Neural progenitor cell (in vitro differentiated cells): ENCODE data around the gene RARRES2. TPM values are rescaled to one million over a fixed set of nuclear protein-coding genes. Genes with fewer than 3 reads are reported as not detected.

Experiments used
- DNase-seq: peaks from one replicate; pipeline ENCODE4 v3.0.0-alpha.2; 2016; ENCODE audit warnings: low spot score
- H2AFZ ChIP-seq: fragments of 200-600 bp; sonication (generic); replicated peaks from 2 replicates; pipeline ENCODE4 v1.6.1; 2016; ENCODE audit warnings: antibody characterized with exemption
- H3F3A ChIP-seq: fragments of 200-600 bp; sonication (generic); 2 replicates; pipeline ENCODE4 v1.6.1; 2016; ENCODE audit warnings: antibody characterized with exemption, low read depth
- H3K27ac ChIP-seq: fragments of 200-600 bp; sonication (generic); 2 replicates; pipeline ENCODE4 v1.5.1; 2016; ENCODE audit warnings: mild to moderate bottlenecking
- H3K27me3 ChIP-seq: fragments of 200-600 bp; sonication (generic); 2 replicates; pipeline ENCODE4 v1.6.1; 2016; ENCODE audit warnings: mild to moderate bottlenecking, moderate library complexity
- H3K36me3 ChIP-seq: fragments of 200-600 bp; sonication (generic); 2 replicates; pipeline ENCODE4 v1.5.1; 2016
- H3K4me1 ChIP-seq: fragments of 200-600 bp; sonication (generic); 2 replicates; pipeline ENCODE4 v1.6.1; 2016; ENCODE audit warnings: mixed run types
- H3K4me2 ChIP-seq: fragments of 200-600 bp; sonication (generic); 2 replicates; pipeline ENCODE4 v1.6.1; 2016
- H3K4me3 ChIP-seq: fragments of 200-600 bp; sonication (generic); 2 replicates; pipeline ENCODE4 v1.5.1; 2016
- H3K79me2 ChIP-seq: fragments of 200-600 bp; sonication (generic); 2 replicates; pipeline ENCODE4 v1.6.1; 2016; ENCODE audit warnings: low read depth
- H3K9ac ChIP-seq: fragments of 200-600 bp; sonication (generic); 2 replicates; pipeline ENCODE4 v1.6.1; 2016
- H3K9me3 ChIP-seq: fragments of 200-600 bp; sonication (generic); 2 replicates; pipeline ENCODE4 v1.5.1; 2016; ENCODE audit warnings: low read depth
- H4K20me1 ChIP-seq: fragments of 200-600 bp; sonication (generic); 2 replicates; pipeline ENCODE4 v1.6.1; 2016; ENCODE audit warnings: low read depth
- H3K27ac Mint-ChIP-seq: 3 replicates; pipeline ENCODE4 v1.8.0; 2021; ENCODE audit warnings: mixed read lengths
- H3K27me3 Mint-ChIP-seq: 2 replicates; pipeline ENCODE4 v1.8.0; 2022; ENCODE audit warnings: low read depth, mild to moderate bottlenecking, inconsistent platforms, moderate library complexity, mixed read lengths; ENCODE audit not compliant: insufficient read depth
- H3K36me3 Mint-ChIP-seq: 3 replicates; pipeline ENCODE4 v1.8.0; 2021; ENCODE audit warnings: mixed read lengths
- H3K4me1 Mint-ChIP-seq: 3 replicates; pipeline ENCODE4 v1.8.0; 2021; ENCODE audit warnings: mixed read lengths
- H3K4me3 Mint-ChIP-seq: 3 replicates; pipeline ENCODE4 v1.8.0; 2021; ENCODE audit warnings: mild to moderate bottlenecking, moderate library complexity, mixed read lengths
- H3K9me3 Mint-ChIP-seq: 3 replicates; pipeline ENCODE4 v1.8.0; 2020; ENCODE audit warnings: mixed read lengths
- EZH2 ChIP-seq: fragments of 200-600 bp; sonication (generic); IDR thresholded peaks from 2 replicates; pipeline ENCODE4 v1.6.1; 2017; ENCODE audit warnings: antibody characterized with exemption, mild to moderate bottlenecking, moderate library complexity
- EZH2phosphoT487 ChIP-seq: fragments of 200-600 bp; sonication (generic); IDR thresholded peaks from 2 replicates; pipeline ENCODE4 v1.6.1; 2017; ENCODE audit warnings: antibody characterized with exemption
- total RNA-seq: library from RNA; depleted of rRNA; stranded (reverse); fragments of >200 nt; gene quantifications from 2 replicates; pipeline ENCODE4 v1.2.3, GENCODE V29; 2015; ENCODE audit warnings: low replicate concordance
- TF ChIP-seq, protein P1 (sequence below): fragments of 200-600 bp; sonication (generic); IDR thresholded peaks from 2 replicates; pipeline ENCODE4 v1.5.1; 2017; ENCODE audit warnings: antibody characterized with exemption, mild to moderate bottlenecking

Gene RARRES2
- total RNA-seq, 1 donor from 2014 or later, result 0.19 TPM

DNA sequence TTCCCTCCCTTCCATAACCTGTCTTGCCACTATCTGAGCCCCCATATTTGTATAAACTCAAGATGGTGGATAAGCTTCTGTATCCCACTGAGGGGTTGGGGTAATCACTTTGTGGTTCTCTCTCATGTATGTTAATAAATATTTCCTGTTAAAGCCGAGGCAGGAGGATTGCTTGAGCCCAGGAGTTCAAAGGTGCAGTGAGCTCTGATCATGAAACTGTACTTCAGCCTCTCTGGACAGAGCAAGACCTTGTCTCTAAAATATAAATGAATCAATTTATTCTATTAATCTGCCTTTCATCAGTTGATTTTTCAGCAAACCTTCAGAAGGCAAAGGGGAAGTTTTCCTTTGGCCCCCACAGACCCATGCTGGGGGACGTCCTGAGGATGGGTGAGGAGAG, 1.8 kb upstream of the RARRES2 start:
- no peak for DNase-seq
- H3K9ac ChIP-seq, result no peak overlapping the region
- H3K27ac ChIP-seq, result no peak overlapping the region
- peaks cover 19% of the 10 kb centered on the region for H3K4me1 ChIP-seq
- no peak overlapping the region for H2AFZ ChIP-seq
- no peak overlapping the region for H3K4me3 ChIP-seq
- no peaks in the 10 kb centered on the region for H3K79me2 ChIP-seq
- H3K4me1 Mint-ChIP-seq, result peaks cover 20% of the 10 kb centered on the region
- peaks cover 37% of the 10 kb centered on the region for H3K27me3 Mint-ChIP-seq
- H4K20me1 ChIP-seq, result peaks cover 6% of the 10 kb centered on the region
- H3K4me2 ChIP-seq, result no peak overlapping the region
- H3K27ac Mint-ChIP-seq, result no peak overlapping the region
- H3K4me3 Mint-ChIP-seq, result peak overlapping the region; percentile 38
- peaks cover 9% of the 10 kb centered on the region for H3K9me3 Mint-ChIP-seq
- no peaks in the 10 kb centered on the region for H3K36me3 Mint-ChIP-seq
- TF ChIP-seq, protein P1, sequence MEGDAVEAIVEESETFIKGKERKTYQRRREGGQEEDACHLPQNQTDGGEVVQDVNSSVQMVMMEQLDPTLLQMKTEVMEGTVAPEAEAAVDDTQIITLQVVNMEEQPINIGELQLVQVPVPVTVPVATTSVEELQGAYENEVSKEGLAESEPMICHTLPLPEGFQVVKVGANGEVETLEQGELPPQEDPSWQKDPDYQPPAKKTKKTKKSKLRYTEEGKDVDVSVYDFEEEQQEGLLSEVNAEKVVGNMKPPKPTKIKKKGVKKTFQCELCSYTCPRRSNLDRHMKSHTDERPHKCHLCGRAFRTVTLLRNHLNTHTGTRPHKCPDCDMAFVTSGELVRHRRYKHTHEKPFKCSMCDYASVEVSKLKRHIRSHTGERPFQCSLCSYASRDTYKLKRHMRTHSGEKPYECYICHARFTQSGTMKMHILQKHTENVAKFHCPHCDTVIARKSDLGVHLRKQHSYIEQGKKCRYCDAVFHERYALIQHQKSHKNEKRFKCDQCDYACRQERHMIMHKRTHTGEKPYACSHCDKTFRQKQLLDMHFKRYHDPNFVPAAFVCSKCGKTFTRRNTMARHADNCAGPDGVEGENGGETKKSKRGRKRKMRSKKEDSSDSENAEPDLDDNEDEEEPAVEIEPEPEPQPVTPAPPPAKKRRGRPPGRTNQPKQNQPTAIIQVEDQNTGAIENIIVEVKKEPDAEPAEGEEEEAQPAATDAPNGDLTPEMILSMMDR, result no peak
- TF ChIP-seq EZH2 (no peak), EZH2phosphoT487 (no peak)
- H3K27me3 ChIP-seq, result peaks cover 57% of the 10 kb centered on the region
- no peaks in the 10 kb centered on the region for H3K36me3 ChIP-seq
- peaks cover 10% of the 10 kb centered on the region for H3F3A ChIP-seq
- peaks cover 8% of the 10 kb centered on the region for H3K9me3 ChIP-seq

DNA sequence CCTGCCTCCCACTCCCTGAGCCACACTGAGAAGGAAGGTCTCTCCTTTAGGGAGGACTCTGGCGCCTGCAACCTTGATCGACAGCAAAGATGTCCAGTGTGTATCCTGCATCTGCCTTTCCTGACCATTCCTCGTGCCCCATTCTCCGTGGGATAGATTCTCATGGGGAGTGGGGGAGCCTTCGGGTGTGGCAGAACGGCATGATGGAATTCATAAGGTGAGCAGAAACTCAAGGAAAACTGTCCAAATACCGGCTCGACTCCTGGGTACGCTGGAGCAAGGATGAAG, 636 bp upstream of the RARRES2 start:
- H3K27ac Mint-ChIP-seq, result peak overlapping the region; percentile 33
- Histone ChIP-seq H3K27ac (no peak overlapping the region), H3K79me2 (no peaks in the 10 kb centered on the region), H3K4me2 (peak overlapping the region; percentile 95), H4K20me1 (peaks cover 10% of the 10 kb centered on the region), H3K27me3 (peaks cover 57% of the 10 kb centered on the region), H3F3A (peaks cover 10% of the 10 kb centered on the region), H3K36me3 (no peaks in the 10 kb centered on the region), H3K9me3 (peaks cover 8% of the 10 kb centered on the region), H3K9ac (no peak overlapping the region), H3K4me3 (peak overlapping the region; percentile 50), H2AFZ (no peak overlapping the region), H3K4me1 (peaks cover 26% of the 10 kb centered on the region)
- peak overlapping the region; percentile 85 for H3K4me3 Mint-ChIP-seq
- H3K9me3 Mint-ChIP-seq, result peaks cover 7% of the 10 kb centered on the region
- H3K36me3 Mint-ChIP-seq, result no peaks in the 10 kb centered on the region
- peaks cover 37% of the 10 kb centered on the region for H3K27me3 Mint-ChIP-seq
- no peak for DNase-seq
- TF ChIP-seq, protein P1, result no peak
- TF ChIP-seq EZH2phosphoT487, result no peak
- no peak for TF ChIP-seq EZH2
- peaks cover 27% of the 10 kb centered on the region for H3K4me1 Mint-ChIP-seq

DNA sequence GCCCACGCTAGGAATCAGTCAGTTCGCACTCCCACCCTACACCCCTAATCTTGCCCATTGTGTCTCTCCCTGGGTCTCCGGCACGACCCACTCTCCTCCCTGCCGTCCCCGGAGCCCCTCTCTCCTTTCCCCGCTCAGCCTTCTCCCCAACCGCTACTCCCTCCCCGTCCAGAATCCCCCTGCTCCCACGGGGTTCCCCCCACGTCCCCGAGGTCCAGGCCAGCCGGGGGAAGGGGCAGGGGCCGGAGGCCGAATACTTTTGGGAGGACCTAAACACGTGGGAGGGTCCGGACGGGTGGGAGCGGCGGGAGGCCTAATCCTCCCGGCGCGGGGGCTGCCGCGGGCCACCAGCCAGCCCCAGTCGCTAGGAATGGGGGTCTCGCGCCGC, 560 bp downstream of the RARRES2 start:
- peak overlapping the region; percentile 95 for H3K4me2 ChIP-seq
- peak; percentile 90 for TF ChIP-seq EZH2
- peak; percentile 77 for TF ChIP-seq EZH2phosphoT487
- TF ChIP-seq, protein P1, result no peak
- no peaks in the 10 kb centered on the region for H3K36me3 ChIP-seq
- Mint-ChIP-seq H3K27ac (no peak overlapping the region), H3K4me3 (peak overlapping the region; percentile 87), H3K36me3 (no peaks in the 10 kb centered on the region), H3K27me3 (peaks cover 32% of the 10 kb centered on the region), H3K4me1 (peaks cover 33% of the 10 kb centered on the region), H3K9me3 (peaks cover 7% of the 10 kb centered on the region)
- H3F3A ChIP-seq, result peaks cover 10% of the 10 kb centered on the region
- peaks cover 8% of the 10 kb centered on the region for H3K9me3 ChIP-seq
- H2AFZ ChIP-seq, result no peak overlapping the region
- H3K4me1 ChIP-seq, result peaks cover 26% of the 10 kb centered on the region
- peaks cover 10% of the 10 kb centered on the region for H4K20me1 ChIP-seq
- no peaks in the 10 kb centered on the region for H3K79me2 ChIP-seq
- peaks cover 57% of the 10 kb centered on the region for H3K27me3 ChIP-seq
- no peak overlapping the region for H3K9ac ChIP-seq
- H3K27ac ChIP-seq, result no peak overlapping the region
- H3K4me3 ChIP-seq, result peak overlapping the region; percentile 50
- no peak for DNase-seq
